HG02678 (cell line): Measurements from ENCODE around the gene PKDCC.

ENCODE experiments used
- ATAC-seq: cut with Tn5 transposase; IDR thresholded peaks from one replicate; pipeline ENCODE4 v1.9.1; 2021; ENCODE audit warnings: mild to moderate bottlenecking, moderate library complexity; ENCODE audit not compliant: unreplicated experiment

Gene PKDCC

GRCh38 chr2:42104621-42105020, 56.8 kb downstream of the PKDCC start:
- no peak for ATAC-seq

- peak; percentile 45 for ATAC-seq
Measured at GRCh38 chr2:42105330-42106256, 57.8 kb downstream of the PKDCC start.

- ATAC-seq, result no peak
Measured at GRCh38 chr2:42106257-42106816, 58.5 kb downstream of the PKDCC start.

DNA sequence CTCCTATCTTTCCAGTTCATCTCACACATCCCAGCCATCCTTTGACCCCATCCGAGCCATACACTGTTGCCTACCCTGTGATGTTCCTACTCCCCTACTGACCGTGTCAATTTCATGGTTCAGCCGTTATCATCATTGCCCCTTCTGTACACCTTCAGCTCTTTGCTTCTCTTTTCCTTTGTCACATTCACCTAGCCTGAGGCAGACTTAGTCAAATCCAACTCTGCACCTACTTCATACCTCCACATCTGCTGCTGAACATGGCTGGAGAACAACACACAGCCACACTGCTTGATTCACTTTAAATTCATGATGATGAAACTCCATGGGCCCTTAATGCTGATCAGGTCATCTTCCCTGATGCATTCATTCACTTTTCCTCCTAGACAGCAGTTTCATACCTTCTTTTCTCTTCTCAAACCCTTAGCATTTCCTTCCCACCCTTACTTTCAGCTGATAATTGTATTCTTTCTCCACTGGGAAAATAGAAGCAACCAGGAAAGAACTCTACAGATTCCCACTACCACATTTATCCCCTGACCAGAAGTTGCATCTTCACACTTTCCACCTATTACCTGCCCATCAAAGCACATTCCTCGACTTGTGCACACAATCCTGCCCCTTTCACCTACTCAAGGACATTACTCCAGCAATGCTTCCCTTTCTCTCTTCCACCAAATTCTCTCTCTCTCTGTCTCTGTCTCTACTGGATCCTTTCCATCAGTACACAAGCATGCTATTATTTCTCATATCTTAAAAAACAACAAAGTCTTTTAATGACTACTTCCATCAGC, 59.6 kb downstream of the PKDCC start:
- ATAC-seq, result no peak
